BLaER1 (cell line): Measurements from ENCODE around the gene PRR3.

Experiments
- H3K27ac ChIP-seq: shearing (Covaris generic); formaldehyde crosslinking; 2 replicates; pipeline ENCODE4 v1.8.1; 2022
- H3K27me3 ChIP-seq: shearing (Covaris generic); formaldehyde crosslinking; 2 replicates; pipeline ENCODE4 v1.8.1; 2022
- H3K36me3 ChIP-seq: shearing (Covaris generic); formaldehyde crosslinking; 2 replicates; pipeline ENCODE4 v1.8.1; 2022
- H3K4me1 ChIP-seq: shearing (Covaris generic); formaldehyde crosslinking; 2 replicates; pipeline ENCODE4 v1.8.1; 2022
- H3K4me2 ChIP-seq: shearing (Covaris generic); formaldehyde crosslinking; 2 replicates; pipeline ENCODE4 v1.8.1; 2022
- H3K4me3 ChIP-seq: shearing (Covaris generic); formaldehyde crosslinking; 2 replicates; pipeline ENCODE4 v1.8.1; 2022
- H3K9ac ChIP-seq: shearing (Covaris generic); formaldehyde crosslinking; 2 replicates; pipeline ENCODE4 v1.8.1; 2022
- H3K9me3 ChIP-seq: shearing (Covaris generic); formaldehyde crosslinking; 2 replicates; pipeline ENCODE4 v1.8.1; 2022
- H4K20me1 ChIP-seq: shearing (Covaris generic); formaldehyde crosslinking; 2 replicates; pipeline ENCODE4 v1.8.1; 2022
- Cebpa-rat ChIP-seq: shearing (Covaris generic); IDR thresholded peaks from 2 replicates; pipeline ENCODE4 v1.8.1; 2022

The PRR3 gene

GRCh38 chr6:30554962-30555815 lies 1.9 kb upstream of the PRR3 start:
- H3K27me3 ChIP-seq: no peaks in the 10 kb centered on the region
- peak overlapping the region; percentile 90 for H3K9ac ChIP-seq
- no peaks in the 10 kb centered on the region for H3K9me3 ChIP-seq
- peaks cover 37% of the 10 kb centered on the region for H3K4me1 ChIP-seq
- peaks cover 38% of the 10 kb centered on the region; the same call in 1 of the 2 replicates for H4K20me1 ChIP-seq
- TF ChIP-seq Cebpa-rat: no peak
- peak overlapping the region; percentile 90 for H3K4me2 ChIP-seq
- H3K4me3 ChIP-seq: peak overlapping the region; percentile 85
- H3K36me3 ChIP-seq: peaks cover 50% of the 10 kb centered on the region
- H3K27ac ChIP-seq: peak overlapping the region; percentile 95

- Histone ChIP-seq H3K9ac (peak overlapping the region; percentile 90), H3K27ac (peak overlapping the region; percentile 95), H3K27me3 (no peaks in the 10 kb centered on the region), H3K4me1 (peaks cover 38% of the 10 kb centered on the region), H3K4me2 (peak overlapping the region; percentile 90), H3K9me3 (no peaks in the 10 kb centered on the region), H3K4me3 (peak overlapping the region; percentile 85), H3K36me3 (peaks cover 44% of the 10 kb centered on the region), H4K20me1 (peaks cover 41% of the 10 kb centered on the region; the same call in 1 of the 2 replicates)
- TF ChIP-seq Cebpa-rat: no peak
These were observed 1.4 kb upstream of the PRR3 start for GRCh38 chr6:30555816-30556065.

DNA sequence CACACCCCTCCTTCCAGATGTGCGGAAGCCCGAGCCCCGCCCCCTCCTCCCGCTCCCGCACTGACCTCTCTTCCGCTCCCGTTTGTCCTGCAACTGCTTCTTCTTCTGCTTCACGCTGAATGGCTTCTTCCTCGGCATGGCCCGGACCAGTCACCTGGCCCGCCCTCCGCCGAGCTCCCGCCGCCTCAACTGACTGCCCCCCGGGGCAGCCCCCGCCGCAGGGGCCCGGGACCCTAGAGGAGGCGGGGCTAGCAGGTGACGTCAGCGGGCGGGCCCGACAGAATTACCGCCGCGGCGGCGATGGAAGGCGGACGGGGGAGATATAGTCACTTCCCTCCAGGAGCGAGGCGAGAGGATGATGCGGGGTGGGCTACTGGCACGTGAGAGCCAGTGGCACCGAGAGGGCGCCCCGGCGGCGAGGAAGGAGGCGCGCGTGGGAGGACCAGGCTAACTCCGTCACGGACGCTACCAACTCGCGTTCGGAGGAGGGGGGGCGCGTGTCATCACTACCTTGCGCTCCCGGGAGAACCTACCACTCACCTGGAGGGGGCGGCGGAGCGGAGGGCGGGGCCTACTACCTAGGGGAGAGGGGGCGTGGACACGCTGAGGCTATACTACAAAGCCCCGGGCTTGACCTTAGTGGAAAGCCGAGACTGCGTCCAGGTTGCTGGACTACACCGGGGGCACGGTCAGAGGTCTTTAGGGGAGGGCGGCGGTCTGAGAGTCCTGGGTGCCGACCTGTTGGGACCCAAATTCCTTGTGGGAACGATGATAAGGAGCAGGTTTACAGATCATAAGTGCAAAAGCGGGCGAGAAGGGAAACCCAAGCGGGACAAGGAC lies 809 bp upstream of the PRR3 start, which contains the start of gene GNL1:
GNL1 (minus strand) TSS at position 424 of the 840 bp plus-strand sequence; CDS start at position 138, 286 bp downstream.
- Histone ChIP-seq H3K9ac (peak within 1 kb of the TSS; percentile 90), H3K4me2 (peak within 1 kb of the TSS; percentile 90), H3K4me3 (peak within 1 kb of the TSS; percentile 85), H3K27me3 (no peaks in the 10 kb centered on the region), H3K27ac (peak within 1 kb of the TSS; percentile 95), H3K9me3 (no peaks in the 10 kb centered on the region), H4K20me1 (peaks cover 46% of the 10 kb centered on the region; the same call in 1 of the 2 replicates), H3K36me3 (peaks cover 43% of the 10 kb centered on the region), H3K4me1 (peaks cover 38% of the 10 kb centered on the region)
- TF ChIP-seq Cebpa-rat: no peak

- peak overlapping the region; percentile 90 for H3K4me2 ChIP-seq
- H3K36me3 ChIP-seq: peaks cover 43% of the 10 kb centered on the region
- no peak for TF ChIP-seq Cebpa-rat
- H3K27ac ChIP-seq: peak overlapping the region; percentile 95
- H3K4me3 ChIP-seq: peak overlapping the region; percentile 85
- H3K9ac ChIP-seq: peak overlapping the region; percentile 90
- H3K27me3 ChIP-seq: no peaks in the 10 kb centered on the region
- no peaks in the 10 kb centered on the region for H3K9me3 ChIP-seq
- peaks cover 38% of the 10 kb centered on the region for H3K4me1 ChIP-seq
- H4K20me1 ChIP-seq: peaks cover 55% of the 10 kb centered on the region; the same call in 1 of the 2 replicates
These were observed 537 bp downstream of the PRR3 start for GRCh38 chr6:30557683-30557981.

DNA sequence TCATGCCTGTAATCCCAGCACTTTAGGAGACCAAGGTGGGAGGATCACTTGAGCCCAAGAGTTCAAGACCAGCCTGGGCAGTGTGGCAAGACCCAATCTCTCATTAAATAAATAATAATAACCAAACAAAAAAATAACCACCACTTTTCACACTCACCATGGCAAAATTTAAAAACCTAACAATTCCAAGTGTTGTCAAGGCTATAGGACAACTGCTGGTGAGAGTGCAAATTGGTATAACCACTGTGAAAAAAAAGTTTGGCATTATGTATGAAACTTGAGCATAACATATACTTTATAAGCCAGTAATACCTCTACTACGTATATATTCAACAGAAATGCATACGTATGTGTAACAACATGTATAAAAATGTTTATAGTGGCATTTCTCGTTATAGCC lies 3.8 kb downstream of the PRR3 start:
- Histone ChIP-seq H3K36me3 (peaks cover 39% of the 10 kb centered on the region), H3K4me1 (peaks cover 24% of the 10 kb centered on the region), H3K4me2 (no peak overlapping the region), H3K9me3 (no peaks in the 10 kb centered on the region), H4K20me1 (peaks cover 48% of the 10 kb centered on the region; the same call in 1 of the 2 replicates), H3K27me3 (no peaks in the 10 kb centered on the region), H3K4me3 (no peak overlapping the region), H3K9ac (no peak overlapping the region), H3K27ac (no peak overlapping the region)
- TF ChIP-seq Cebpa-rat: no peak

GRCh38 chr6:30562470-30563425 lies 5.7 kb downstream of the PRR3 start:
- Histone ChIP-seq H3K27me3 (no peaks in the 10 kb centered on the region), H3K27ac (no peak overlapping the region), H4K20me1 (peaks cover 46% of the 10 kb centered on the region; the same call in 1 of the 2 replicates), H3K4me3 (no peak overlapping the region), H3K4me1 (peaks cover 24% of the 10 kb centered on the region), H3K36me3 (peaks cover 39% of the 10 kb centered on the region), H3K4me2 (no peak overlapping the region), H3K9ac (no peak overlapping the region), H3K9me3 (no peaks in the 10 kb centered on the region)
- no peak for TF ChIP-seq Cebpa-rat

- no peak overlapping the region for H3K4me2 ChIP-seq
- peaks cover 35% of the 10 kb centered on the region; the same call in 1 of the 2 replicates for H4K20me1 ChIP-seq
- no peaks in the 10 kb centered on the region for H3K27me3 ChIP-seq
- peaks cover 10% of the 10 kb centered on the region for H3K4me1 ChIP-seq
- no peak for TF ChIP-seq Cebpa-rat
- H3K36me3 ChIP-seq: peaks cover 39% of the 10 kb centered on the region
- H3K9me3 ChIP-seq: no peaks in the 10 kb centered on the region
- no peak overlapping the region for H3K9ac ChIP-seq
- H3K4me3 ChIP-seq: no peak overlapping the region
- H3K27ac ChIP-seq: no peak overlapping the region
These were observed 7.0 kb downstream of the PRR3 start for GRCh38 chr6:30564114-30564513.

- H3K27ac ChIP-seq: no peak overlapping the region
These were observed 8.7 kb downstream of the PRR3 start for GRCh38 chr6:30565772-30566171.

GRCh38 chr6:30568245-30568644 lies 11.2 kb downstream of the PRR3 start:
- Histone ChIP-seq H4K20me1 (peaks cover 23% of the 10 kb centered on the region), H3K4me3 (no peak overlapping the region), H3K27me3 (no peaks in the 10 kb centered on the region), H3K4me2 (no peak overlapping the region), H3K9me3 (no peaks in the 10 kb centered on the region), H3K27ac (no peak overlapping the region), H3K36me3 (peaks cover 17% of the 10 kb centered on the region), H3K4me1 (peaks cover 26% of the 10 kb centered on the region), H3K9ac (no peak overlapping the region)
- no peak for TF ChIP-seq Cebpa-rat

More at GRCh38 chr6:30565772-30566171, 8.7 kb downstream of the PRR3 start:
- Histone ChIP-seq H3K4me3 (no peak overlapping the region), H3K4me2 (no peak overlapping the region), H3K9ac (no peak overlapping the region), H4K20me1 (peaks cover 28% of the 10 kb centered on the region; the same call in 1 of the 2 replicates), H3K4me1 (peaks cover 10% of the 10 kb centered on the region), H3K36me3 (peaks cover 35% of the 10 kb centered on the region), H3K9me3 (no peaks in the 10 kb centered on the region), H3K27me3 (no peaks in the 10 kb centered on the region)
- no peak for TF ChIP-seq Cebpa-rat
